Measurements from ENCODE around the gene BRI3BP. TPM values are rescaled to one million over a fixed set of nuclear protein-coding genes. Genes with fewer than 3 reads are reported as not detected.

Gene BRI3BP, protein sequence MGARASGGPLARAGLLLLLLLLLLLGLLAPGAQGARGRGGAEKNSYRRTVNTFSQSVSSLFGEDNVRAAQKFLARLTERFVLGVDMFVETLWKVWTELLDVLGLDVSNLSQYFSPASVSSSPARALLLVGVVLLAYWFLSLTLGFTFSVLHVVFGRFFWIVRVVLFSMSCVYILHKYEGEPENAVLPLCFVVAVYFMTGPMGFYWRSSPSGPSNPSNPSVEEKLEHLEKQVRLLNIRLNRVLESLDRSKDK
- total RNA-seq = 10 to 100 TPM; 42.1 to 49.1 TPM
- long read RNA-seq, full-length matches to known transcripts = 104 of 135 reads
- long read RNA-seq, partial matches to known transcripts = 4 of 135 reads
- long read RNA-seq, other reads (novel, unspliced or antisense) = 27 of 135 reads

GRCh38 chr12:124993626-124994436 lies at the start of gene BRI3BP:
TSS of gene BRI3BP (plus strand) at chr12:124993645. CDS start at chr12:124993791, 146 bp downstream.
- ATAC-seq (peak; percentile 61), DNase-seq (peak; percentile 55 to 60)
- intact Hi-C loops (cut with DNase I, micrococcal nuclease) = no loop called here

- DNase-seq = no peak
- ATAC-seq = no peak
- intact Hi-C loops (cut with DNase I, micrococcal nuclease) = no loop called here
Measured at GRCh38 chr12:124946447-124946793, 47.0 kb upstream of the BRI3BP start.

GRCh38 chr12:124947013-124947412 lies 46.4 kb upstream of the BRI3BP start:
- intact Hi-C loops (cut with DNase I, micrococcal nuclease) = no loop called here
- no peak for DNase-seq
- no peak for ATAC-seq

DNA sequence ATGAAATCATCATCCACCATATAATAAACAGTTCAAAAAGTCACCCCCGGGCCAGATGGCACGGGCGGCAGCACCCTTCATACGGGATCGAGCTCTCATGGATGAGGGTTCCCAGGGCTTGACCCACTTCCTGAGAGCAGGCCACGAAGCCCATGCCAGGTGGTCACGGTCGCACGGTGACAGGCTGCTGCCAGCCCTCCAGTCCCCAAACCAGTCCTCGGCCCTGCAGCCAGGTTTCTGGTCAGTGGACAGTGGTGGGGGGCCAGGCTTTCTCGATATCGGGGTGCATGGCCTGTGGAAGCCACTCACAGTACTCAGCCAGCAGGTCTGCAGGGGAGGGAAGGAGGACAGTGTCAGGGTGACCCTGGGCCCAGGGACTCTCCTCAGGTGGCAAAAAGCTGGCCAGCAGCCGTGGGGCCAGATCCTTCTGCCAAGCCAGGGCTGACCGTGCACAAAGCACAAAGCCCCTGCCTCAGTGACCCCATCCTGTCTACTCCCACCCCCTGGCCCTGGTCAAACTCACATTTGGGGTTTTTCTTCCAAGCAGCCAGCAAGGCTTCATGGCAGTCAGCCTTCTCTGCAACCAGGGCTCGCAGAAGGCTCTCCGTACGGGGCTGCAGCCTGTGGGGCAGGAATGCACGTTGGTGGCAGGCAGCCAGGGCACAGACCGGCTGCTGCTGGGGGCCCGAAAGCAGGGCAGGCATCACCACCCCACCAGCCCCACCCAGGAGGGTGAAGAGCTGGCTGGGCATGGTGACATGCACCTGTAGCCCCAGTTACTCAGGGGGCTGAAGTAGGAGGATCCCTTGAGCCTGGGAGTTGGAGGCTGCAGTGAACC lies 45.7 kb upstream of the BRI3BP start:
- ATAC-seq = no peak
- DNase-seq = no peak
- intact Hi-C loops (cut with DNase I, micrococcal nuclease) = no loop called here

DNA sequence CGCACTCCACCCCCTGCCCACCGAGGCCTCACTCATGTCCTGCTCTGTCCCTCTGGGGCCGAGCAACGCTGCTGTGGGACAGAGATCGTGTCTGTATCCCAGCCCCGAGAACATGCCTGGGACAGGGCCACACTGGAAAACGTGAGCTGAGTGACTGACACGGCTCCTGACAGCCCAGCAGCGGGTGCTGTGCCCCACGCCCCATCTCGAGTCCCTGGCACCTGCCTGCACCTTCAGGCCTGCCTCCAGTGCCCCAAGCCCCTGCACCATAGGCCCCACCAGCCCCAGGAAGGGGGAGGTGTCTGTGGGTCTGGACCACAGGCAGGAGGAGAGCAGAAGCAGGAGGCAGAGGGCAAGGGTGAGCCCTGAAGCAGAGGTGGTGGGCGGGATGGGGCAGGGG lies 44.4 kb upstream of the BRI3BP start:
- no peak for DNase-seq
- ATAC-seq = no peak
- intact Hi-C loops (cut with DNase I, micrococcal nuclease) = no loop called here

- intact Hi-C loops (cut with DNase I, micrococcal nuclease) = no loop called here
- ATAC-seq (no peak), DNase-seq (no peak)
Measured at GRCh38 chr12:124949779-124950728, 43.4 kb upstream of the BRI3BP start.

GRCh38 chr12:124952295-124952694 lies 41.1 kb upstream of the BRI3BP start:
- ATAC-seq = no peak
- DNase-seq = no peak
- intact Hi-C loops (cut with DNase I, micrococcal nuclease) = no loop called here

DNA sequence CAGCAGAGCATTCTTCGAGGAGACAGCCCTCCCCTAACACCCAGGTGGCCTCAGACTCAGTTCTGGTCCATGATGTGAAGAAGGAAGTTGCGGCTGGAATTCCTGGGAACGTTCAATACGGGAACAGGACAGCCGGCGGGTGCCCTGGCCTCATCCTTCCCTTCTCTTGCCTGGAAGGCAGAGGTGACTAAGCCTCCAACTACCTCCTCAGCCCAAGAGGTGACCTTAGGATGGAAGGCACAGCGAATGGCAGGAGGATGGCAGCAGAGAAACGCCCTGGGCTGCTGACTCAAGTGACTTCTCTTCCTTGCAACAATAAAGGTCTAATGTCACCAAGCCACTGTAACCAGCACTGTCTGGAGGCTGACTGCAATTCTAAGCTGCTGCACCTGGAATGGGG lies 40.6 kb upstream of the BRI3BP start:
- no peak for ATAC-seq
- intact Hi-C loops (cut with DNase I, micrococcal nuclease) = no loop called here

DNA sequence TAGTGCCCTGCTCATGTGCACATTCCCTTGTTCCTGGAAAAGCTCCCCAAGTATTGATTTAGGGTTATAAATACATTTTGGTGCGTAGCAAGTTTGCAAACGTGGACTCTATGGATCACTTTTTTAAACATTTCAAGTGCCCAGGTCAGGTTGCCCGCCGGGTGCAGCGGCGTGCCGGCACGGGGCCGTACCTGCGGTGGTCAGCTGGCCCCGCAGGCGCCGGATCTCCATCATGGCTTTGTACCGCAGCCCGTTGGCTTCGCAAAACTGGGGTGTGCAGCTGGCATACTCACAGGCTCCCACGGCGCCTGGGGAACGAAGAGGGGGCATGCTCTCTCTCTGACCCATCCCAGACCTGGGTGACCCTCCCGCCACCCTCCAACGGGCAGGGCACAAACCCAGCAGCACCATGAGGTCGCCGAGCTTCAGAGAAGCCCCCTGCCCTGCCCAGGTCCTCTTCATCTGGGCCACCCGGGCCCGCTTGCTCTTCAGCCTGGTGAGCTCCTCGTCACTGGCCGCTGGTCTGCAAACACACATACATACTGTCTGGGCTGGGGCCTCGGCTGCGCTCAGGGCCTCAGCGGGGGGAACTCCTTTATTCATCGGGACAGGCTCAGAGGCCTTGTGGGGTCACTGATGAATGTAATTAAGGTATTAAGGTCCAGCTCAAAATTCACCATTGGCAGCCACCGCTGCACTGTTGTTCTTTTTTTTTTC lies 39.6 kb upstream of the BRI3BP start:
- no peak for ATAC-seq
- DNase-seq = no peak

More for the DNA sequence above, 40.6 kb upstream of the BRI3BP start:
- DNase-seq = no peak

DNA sequence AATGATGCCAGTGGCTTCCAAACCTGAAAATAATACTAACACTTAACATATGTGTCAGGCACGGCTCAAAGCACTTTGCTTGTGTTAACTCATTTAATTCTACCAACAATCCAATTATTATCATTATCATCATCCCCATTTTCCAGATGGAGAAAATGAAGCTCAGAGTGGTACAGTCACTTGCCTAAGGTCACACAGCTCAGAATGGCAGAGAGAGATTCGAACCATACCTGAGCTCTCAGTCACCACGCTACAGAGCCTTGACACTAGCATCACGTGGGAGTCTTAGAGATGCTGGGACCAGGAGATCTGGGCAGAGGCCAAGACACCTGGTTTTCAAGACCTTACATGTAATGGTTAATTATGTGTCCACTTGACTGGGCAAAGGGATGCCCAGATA lies 38.7 kb upstream of the BRI3BP start:
- no peak for ATAC-seq
- intact Hi-C loops (cut with DNase I, micrococcal nuclease) = no loop called here

More for the DNA sequence above, 39.6 kb upstream of the BRI3BP start:
- intact Hi-C loops (cut with DNase I, micrococcal nuclease) = no loop called here

GRCh38 chr12:124956571-124956970 lies 36.9 kb upstream of the BRI3BP start:
- DNase-seq = no peak
- no peak for ATAC-seq
- intact Hi-C loops (cut with DNase I, micrococcal nuclease) = no loop called here

More for the DNA sequence above, 38.7 kb upstream of the BRI3BP start:
- DNase-seq = no peak

DNA sequence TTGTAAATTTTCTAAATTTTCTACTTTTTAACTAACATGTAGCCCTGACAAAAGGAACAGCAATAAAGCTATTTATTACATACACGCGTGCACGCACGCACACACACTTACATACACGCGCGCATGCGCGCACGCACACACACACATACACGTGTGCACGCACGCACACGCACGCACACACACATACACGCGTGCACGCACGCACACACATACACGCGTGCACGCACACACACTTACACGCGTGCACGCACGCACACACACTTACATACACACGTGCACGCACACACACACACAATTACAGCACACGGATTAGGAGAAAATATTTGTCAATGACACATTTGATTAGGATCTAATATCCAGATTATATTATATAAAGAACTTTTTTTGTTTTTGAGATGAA lies 32.4 kb upstream of the BRI3BP start:
- no peak for DNase-seq
- no peak for ATAC-seq
- intact Hi-C loops (cut with DNase I, micrococcal nuclease) = no loop called here

GRCh38 chr12:124963211-124963610 lies 30.2 kb upstream of the BRI3BP start:
- intact Hi-C loops (cut with DNase I, micrococcal nuclease) = no loop called here
- no peak for ATAC-seq
- DNase-seq = no peak

DNA sequence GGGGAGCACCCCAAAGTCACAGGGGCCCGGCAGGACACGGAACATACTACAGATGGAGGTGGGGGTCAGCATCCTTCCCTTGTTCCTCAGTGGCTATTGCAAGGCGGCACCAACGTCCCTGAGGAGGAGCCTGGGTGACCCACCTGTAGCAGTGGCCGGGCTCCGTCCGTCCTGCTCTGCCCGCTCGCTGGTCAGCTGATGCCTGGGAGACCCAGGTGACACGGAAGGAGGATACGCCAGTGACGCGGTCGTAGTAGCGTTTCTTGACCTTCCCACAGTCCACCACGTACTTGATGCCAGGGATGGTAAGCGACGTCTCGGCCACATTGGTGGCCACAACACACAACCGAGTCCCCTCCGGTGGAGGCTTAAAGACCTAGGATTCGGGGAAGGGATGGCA lies 29.2 kb upstream of the BRI3BP start:
- intact Hi-C loops (cut with DNase I, micrococcal nuclease) = no loop called here
- ATAC-seq = no peak
- DNase-seq = no peak

DNA sequence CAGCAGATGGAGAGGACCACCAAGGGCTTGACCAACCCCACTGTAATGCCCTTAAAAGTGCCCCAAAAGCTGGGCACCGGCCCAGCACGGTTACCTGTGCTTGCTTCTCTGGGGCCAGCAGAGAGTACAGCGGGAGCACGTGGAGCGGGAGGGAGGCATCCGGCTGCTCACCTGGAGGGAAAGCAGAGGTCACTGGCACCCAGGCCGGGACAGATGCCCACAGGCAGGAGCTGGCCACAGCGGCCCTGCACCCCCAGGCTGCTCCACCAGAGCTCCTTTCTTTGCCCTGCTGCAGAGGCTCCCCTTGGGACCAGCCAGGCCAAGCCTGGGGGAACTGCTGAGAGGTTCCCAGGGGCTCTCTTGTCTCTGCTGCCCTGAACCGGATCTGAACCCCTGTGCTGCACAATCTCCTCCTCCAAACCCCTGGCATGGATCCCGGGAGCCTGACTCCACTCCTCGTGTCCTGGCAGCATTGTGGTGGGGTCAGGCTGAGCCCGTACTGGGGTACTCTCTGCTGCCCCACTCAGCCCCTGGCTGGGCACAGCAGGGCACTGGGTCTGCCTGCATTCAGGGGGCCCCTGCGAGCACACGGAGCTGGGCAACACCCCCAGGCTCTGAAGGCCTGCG lies 28.5 kb upstream of the BRI3BP start:
- ATAC-seq (no peak), DNase-seq (no peak)
- intact Hi-C loops (cut with DNase I, micrococcal nuclease) = no loop called here

GRCh38 chr12:124967016-124967739 lies 26.3 kb upstream of the BRI3BP start:
- no peak for DNase-seq
- no peak for ATAC-seq
- intact Hi-C loops (cut with DNase I, micrococcal nuclease) = no loop called here

DNA sequence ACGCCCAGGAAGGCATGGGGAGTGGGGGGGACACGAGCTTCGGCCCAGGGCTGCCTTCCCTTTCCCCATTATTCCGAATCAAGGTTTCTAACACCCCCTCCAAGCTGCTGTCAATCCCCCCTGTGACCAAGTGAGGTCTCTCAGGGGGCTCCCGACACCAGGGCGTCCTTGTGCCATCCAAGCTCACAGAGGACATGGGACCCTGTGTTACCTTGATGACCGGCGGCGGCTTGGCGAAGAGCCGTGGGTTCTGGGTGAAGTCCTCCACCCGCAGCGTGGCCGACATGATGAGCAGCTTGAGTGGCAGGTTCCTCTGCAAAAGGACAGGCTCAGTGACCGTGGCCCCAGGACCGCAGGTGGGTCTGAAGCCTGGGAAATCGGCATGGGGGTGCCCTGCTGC lies 24.8 kb upstream of the BRI3BP start:
- DNase-seq = no peak
- intact Hi-C loops (cut with DNase I, micrococcal nuclease) = no loop called here

More for the DNA sequence above, 24.8 kb upstream of the BRI3BP start:
- ATAC-seq = no peak
